ENCODE data around the gene MOCOS.

MOCOS gene

DNA sequence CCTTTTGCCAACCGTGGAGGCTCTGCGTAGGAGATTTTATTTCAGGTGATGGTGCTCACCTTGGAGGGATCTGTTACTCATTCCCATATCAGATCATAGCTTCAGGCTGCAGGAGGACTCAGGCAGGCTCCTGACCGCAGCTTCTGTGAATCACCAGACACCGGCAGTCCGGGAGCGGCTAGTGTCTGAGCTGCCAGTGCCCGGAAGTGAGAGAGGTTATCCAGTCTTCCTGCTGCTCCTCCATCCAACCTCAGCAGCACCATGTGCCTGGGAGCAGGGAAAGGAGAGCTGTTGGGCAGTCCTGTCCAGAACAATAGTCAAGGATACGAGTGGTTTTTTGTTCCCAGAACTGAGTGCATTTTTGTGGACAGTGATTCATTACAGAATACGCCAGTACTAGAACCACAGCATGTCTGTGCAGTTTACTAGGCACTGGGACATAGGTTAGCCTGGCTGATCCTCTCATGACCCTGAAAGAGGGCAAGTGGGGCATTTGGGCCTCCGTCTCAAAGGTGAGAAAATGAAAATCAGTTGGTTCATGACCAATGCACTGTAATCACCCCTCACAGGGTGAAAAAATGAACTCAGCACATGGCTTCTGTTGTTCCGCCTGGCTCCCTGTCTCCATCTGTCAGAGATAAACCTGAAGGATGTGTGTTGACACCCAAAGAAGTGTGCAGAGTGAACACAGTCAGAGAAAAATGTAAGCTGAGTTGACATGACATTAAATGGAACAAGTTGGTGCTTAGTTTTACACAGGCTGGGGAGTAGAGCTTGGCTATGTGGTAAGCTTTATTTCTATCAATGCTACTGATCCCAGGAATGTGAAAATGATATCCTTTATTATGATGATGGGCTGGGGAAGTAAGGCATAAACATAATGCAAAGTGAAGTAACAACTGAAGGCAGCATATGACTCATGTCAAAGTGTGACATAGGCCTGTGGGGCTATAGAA, 122.4 kb downstream of the MOCOS start:
- ATAC-seq = no peak

DNA sequence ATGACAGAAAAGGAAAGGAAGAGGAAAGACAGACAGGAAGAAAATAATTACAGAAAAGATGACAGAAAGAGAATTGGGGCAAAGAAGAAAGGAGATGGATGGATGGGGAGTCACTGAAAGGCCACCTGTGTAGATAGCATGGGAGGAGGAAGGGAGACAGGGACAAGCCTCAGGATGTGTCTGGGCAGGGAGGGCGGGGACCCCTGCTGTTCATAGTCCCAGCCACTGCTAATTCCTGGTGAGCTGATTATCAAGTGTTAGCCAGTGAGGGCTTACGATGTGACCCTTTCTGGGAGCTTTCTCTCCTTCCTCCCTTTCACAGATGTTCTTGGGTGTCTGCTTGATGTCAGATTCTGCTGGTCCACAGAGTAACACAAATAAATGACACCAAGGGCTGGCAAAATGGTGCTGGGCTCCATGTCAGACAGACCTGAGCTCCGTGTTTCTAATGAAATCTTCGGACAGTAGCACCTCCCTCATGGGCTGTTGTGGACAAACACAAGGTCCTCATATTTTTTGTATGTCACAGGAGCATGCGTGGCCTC, 123.8 kb downstream of the MOCOS start:
- ATAC-seq = no peak

DNA sequence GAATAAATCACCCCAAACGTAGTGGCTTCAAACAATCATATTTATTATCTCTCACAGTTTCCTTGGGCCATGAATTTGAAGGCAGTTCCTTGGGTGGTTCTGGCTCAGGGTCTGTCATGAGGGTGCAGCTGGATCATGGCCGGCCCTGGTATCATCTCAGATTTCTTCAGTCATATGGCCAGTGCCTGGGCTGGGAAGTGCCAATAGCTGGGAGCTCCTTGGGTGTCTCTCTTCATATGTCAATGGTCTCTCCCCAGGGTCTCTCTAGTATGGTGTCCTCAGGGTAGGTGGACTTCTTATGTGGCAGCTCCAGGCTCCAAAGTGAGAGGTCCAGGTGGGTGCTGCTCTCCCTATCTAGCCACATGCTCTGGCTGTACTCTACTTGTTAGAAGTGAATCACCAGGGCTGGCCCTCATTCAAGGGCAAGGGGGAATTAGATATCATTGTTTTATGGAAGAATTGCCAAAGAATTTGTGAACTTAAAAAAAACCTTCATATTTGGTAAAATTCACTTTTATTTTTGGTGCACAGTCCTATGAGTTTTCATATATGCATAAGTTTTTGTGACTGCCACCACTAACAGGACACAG, 125.6 kb downstream of the MOCOS start:
- no peak for ATAC-seq

DNA sequence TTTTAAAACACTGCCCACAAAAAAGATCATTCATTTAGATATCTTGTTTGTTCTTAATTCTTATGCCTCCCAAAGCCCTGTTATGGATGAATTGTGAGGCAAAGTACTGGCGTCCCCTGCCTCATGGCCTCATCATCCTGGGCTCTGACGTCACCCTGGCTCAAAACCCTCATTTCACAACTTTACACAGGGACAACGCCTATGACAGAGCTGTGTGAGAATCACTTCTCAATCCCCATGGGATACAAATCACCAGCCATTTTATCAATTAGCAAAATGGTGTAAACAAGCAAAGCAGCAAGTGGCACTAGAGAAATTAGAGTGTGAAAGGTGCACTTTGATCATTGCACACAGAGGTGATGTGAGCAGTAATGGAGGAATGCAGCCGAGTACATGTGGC, 126.8 kb downstream of the MOCOS start:
- no peak for ATAC-seq

DNA sequence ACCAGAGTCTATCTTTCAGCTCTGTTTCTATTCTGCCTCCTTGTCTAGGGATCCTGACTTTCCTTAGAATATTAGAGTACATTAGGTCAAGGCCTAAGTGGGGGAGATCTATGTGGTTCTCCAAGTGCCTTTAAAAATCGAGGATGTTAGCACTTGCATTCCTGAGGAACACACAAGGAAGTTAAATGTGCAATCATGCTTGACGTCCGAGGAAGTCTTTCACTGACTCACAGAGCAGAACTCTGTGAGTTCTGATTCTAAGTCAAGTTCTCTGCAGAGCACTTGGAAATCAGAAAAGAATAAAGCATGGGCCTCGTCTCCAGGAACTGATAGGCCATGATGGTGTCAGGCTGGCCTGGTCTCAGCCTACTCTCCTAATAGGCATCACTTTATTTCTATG, 127.5 kb downstream of the MOCOS start:
- no peak for ATAC-seq

DNA sequence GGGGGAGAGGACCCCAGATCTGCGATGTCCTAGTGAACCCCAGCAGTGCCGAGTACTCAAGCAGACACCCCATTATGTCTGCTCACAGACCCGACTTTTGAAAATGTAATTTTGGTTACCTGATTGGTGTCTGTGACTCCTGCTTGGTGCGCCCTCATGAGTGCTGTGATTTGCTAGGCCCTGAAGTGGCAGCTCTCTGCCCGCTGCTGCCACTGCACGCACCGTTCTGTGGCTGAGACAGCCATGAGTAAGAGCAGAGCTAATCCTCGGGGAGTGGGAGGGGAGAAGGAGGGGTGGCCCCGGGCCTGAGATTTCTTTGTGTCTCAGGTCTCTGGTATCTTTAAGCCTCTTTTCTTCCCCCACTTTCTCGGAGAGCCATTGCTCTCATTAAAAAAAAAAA, 128.4 kb downstream of the MOCOS start:
- ATAC-seq = no peak

DNA sequence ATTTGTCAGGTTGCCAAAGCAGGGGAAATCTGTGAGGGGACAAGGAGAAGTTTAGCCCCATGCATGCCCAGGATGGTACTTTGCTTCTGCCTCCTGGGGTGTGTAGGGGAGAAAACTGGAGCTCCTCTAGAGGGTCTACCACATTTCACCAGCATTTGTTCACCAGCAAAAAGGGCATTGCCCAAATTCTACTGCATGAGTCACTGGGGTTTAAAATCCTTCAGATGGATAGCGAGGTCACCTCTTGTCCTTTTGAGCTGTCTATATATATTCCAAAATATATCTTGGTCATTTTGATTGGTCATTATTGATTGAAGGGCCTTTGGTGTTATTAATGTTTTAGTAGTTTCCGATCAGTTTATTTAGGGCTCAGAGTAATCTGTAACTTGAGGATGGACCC, 128.9 kb downstream of the MOCOS start:
- no peak for ATAC-seq

All from activated CD4-positive, CD25-positive, alpha-beta regulatory T cell treated with anti-CD3 and anti-CD28 coated beads, Interleukin-2, amount 50 U/mL, for 24 hours (primary cell).